ENCODE measurements around the gene ATF7IP2. TPM values are rescaled to one million over a fixed set of nuclear protein-coding genes. Genes with fewer than 3 reads are reported as not detected.

Gene ATF7IP2
- total RNA-seq: 0.58 and 1.2 TPM in 2 replicates

GRCh38 chr16:10385725-10386516 lies at the start of gene ATF7IP2:
TSS of gene ATF7IP2 (plus strand) at chr16:10386061. CDS start at chr16:10430621, 44,560 bp downstream.

Other genes with a start within 250 kb of the ATF7IP2 start
- gene GRIN2A, start 203.6 kb upstream of the ATF7IP2 start, total RNA-seq: under 0.01 and 0.33 TPM in 2 replicates
- gene EMP2, start 194.5 kb downstream of the ATF7IP2 start, total RNA-seq: 22.3 and 37.7 TPM in 2 replicates